NCI-H69 (cell line): Measurements from ENCODE around the gene AGRN.
"Not testable (repeated sequence)": the region's sequence is repeated elsewhere in the genome, so short reads cannot be mapped to it uniquely, and the experiment has no call there.

Experiments
- DNase-seq: peaks from one replicate; lab custom pipeline; 2025; lab: John Stamatoyannopoulos, UW

Gene AGRN

DNA sequence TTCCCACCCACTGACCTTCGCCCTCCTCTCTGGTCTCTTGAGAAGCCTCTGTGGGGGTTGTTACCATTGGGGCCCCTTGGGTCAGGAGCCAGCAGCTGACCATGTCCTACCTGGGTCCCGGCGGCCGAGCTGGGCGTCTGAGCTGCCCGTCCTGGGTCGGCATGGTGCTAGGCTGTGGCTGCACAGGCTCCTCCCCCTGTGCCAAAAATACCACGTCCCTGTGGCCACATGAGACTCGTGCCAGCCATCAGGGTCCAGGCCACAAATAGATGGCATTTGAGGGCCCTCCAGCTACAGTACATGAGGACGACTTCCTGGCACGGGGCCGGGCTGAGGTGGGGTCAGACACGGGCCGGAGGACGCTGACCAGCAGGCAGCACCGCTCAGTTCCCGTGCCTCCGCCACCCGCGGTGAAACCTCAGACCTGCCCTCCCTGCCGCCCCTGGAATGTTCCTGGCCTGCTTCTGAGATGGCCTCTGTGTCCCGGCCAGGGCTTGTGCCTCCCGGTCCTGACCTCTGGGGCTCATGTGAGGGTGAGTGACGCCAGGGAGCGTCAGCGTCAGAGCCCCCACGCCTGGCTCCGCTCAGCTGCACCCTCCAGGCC is 37.9 kb upstream of the AGRN start, which contains the start of gene PERM1:
PERM1 (minus strand) TSS at position 139 of the 604 bp plus-strand sequence. CDS start 1,064 bp downstream, outside the sequence.
- no peak for DNase-seq

DNA sequence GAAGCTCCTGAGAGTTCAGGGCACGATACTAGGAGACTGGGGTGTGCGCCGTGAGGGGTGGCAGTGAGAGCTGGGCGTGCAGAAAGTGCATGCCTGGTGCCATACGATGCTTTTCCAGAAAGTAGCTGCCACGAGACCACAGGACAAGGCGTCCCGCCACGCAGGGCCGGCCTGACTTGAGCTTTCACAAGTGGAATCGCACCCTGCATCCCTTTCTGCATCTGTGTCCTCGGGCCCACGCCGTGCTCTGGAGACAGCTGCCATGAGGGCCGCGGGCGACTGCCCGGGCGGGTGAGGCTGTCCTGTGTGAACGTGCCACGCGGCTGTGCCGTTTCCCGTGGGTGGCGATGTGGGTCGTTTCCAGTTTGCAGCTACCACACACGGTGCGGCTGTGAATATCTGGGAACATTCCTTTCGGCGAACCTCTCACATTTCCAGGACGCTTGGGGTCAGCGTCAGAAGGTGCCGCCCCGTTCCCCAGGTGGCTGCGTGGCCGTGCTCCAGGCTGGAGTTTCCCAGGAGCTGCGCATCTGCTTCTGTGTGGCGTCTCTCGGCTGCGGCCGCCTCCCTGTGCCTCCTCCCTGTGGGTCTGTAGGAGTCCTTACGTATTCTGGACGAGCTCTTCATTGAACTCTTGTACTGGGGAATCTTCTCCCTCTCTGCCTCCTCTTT is 37.0 kb upstream of the AGRN start:
- DNase-seq, result peak; percentile 37

DNA sequence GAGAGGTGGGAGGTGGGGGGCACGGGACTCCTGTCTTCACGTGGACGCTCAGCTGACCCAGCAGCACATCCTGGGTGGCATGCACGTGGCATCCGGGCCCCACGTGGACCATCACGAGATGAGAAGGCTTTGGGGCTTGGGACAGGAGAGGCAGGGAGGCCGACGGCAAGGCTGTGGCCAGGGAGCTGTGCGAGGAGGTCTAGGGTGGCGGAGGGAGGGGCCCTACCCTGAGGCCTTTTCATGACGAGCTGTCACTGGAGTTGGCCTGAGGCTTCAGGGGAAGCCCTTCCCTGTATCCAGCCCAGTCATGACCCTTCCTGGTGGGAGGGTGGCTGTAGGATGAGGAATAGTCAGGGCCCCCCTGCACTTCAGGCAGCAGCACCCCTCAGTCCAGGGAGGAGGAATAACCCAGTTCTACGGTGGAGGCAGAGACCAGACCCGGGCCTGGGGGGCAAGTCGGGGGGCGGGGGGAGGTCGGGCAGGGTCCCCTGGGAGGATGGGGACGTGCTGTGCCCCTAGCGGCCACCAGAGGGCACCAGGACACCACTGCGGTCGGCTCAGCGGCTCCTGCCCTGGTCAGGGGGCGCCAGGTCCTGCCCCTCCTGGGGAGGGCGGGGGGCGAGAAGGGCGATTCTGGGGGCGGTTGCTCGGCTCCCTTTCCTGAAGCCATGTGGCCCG is 36.0 kb upstream of the AGRN start:
- no peak for DNase-seq

DNA sequence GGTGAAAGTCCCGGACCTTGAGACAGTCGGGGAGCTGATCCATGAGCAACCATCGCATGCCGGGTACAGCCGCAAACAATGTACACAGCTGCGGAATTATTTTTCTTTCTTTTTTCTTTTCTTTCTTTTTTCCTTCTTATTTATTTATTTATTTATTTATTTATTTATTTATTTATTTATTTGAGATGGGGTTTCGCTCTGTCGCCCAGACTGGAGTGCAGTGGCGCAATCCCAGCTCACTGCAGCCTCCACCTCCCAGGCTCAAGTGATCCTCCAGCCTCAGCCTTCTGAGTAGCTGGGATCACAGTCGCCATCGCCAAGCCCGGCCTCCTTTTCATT is 35.5 kb upstream of the AGRN start:
- DNase-seq, result no peak

DNA sequence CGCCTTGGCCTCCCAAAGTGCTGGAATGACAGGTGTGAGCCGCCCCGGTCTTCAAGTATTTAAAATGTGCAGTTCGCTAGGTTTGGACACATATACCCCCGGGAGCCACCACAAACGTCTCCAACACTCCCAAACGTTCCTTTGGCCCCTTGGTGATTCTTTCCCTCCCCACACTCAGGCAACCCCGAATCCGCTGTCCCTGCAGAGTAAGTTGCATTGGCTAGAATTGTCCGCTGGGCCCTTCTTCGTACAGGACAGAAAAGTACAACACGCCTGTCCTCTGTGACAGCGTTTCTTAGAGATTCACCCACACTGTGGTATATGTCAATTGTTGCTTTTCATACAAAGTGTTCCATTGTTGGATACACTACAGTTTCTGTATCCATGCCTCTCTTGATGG is 34.8 kb upstream of the AGRN start:
- DNase-seq, result no peak

DNA sequence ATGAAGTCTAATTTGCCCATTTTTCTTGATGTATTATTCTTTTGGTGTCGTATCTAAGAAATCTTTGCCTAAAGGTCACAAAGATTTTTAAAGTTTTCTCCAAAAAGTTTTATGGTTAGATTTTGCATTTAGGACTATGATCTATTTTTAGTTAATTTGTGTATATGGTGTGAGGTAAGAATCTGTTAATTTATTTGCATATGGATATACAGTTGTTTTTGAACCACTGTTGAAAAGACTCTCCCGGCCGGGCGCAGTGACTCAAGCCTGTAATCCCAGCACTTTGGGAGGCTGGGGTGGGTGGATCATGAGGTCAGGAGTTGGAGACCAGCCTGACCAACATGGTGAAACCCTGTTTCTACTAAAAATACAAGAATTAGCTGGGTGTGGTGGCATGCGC is 31.9 kb upstream of the AGRN start:
- DNase-seq, result not testable (repeated sequence)

DNA sequence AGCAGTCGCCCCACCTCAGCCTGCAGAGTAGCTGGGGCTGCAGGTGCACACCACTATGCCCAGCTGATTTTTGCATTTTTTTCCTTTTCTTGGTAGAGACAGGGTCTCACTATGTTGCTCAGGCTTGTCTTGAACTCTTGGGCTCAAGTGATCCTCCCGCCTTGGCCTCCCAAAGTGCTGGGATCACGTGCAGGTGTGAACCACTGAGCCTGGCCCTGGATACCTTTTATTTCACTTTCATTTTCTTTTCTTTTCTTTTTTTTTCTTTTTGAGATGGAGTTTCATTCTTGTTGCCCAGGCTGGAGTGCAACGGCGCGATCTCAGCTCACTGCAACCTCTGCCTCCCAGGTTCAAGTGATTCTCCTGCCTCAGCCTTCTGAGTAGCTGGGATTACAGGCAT is 28.6 kb upstream of the AGRN start:
- not testable (repeated sequence) for DNase-seq

DNA sequence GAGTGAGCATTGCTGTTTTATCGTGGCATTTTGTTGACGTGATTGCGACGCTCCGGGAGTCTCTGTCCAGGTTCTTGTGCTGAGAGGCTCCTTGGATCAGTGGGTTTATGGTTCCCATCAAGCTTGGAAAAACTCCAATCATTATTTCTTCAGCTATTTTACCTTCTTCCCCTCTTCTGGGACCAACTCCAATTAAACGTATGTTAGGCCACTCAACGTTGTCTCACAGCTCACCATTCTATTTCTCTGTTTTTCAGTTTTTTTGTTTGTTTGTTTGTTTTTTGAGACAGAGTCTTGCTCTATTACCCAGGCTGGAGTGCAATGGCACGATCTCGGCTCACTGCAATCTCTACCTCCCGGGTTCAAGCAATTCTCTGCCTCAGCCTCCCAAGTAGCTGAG is 28.0 kb upstream of the AGRN start:
- no peak for DNase-seq

DNA sequence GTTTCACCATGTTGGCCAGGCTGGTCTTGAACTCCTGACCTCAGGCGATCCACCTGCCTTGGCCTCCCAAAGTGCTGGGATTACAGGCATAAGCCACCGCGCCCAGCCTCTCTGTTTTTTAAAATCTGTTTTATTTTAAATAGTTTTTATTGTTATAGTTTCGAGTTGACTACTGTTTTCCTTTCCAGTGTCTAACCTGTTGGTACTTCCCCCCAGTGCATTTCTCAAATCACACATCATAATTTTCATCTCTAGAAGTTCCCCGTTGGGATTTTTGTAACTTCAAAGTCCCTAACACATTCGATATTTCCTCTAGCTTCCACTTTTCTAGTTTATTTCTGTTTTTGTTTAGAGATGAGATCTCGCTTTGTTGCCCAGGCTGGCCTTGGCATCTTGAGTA is 27.6 kb upstream of the AGRN start:
- no peak for DNase-seq

DNA sequence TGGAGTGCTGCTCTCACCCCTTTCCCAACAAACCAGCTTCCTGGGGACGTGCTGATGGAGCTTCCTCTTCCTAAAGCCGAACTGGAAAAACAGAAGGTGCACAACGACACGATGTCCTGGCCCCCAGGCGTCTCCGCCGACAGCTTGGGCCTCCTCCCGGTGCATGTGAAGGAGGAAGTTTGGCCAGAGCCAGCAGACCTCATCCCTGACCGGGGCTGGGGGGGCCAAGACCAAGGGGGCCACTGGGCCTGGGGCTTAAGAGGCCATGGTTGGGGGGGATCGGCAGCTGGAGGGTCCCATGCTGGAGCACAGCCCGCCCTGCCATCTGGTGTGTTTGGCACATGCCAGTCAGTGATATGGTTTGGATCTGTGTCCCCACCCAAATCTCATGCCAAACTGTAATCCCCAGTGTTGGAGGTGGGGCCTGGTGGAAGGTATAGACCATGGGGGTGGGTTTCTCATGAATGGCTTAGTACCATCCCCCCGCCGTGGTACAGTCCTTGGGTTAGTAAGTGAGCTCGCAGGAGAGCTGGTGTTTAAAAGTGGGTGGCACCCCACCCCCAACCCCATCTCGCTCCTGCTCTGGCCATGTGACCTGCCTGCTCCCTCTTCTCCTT is 26.4 kb upstream of the AGRN start:
- no peak for DNase-seq

DNA sequence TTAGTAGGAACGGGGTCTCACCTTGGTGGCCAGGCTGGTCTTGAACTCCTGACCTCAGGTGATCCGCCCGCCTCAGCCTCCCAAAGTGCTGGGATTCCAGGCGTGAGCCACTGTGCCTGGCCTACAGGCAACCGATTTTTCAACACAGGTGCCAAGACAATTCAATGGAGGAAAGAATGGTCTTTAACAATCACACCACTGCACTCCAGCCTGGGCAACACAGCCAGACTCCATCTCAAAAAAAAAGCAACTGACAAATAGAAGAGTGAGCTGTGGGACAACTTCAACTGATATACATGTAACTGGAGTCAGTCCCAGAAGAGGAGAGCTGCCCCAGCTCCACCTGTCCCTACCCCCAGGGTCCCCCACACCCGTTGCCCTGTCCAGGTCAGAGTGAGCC is 25.4 kb upstream of the AGRN start:
- not testable (repeated sequence) for DNase-seq

DNA sequence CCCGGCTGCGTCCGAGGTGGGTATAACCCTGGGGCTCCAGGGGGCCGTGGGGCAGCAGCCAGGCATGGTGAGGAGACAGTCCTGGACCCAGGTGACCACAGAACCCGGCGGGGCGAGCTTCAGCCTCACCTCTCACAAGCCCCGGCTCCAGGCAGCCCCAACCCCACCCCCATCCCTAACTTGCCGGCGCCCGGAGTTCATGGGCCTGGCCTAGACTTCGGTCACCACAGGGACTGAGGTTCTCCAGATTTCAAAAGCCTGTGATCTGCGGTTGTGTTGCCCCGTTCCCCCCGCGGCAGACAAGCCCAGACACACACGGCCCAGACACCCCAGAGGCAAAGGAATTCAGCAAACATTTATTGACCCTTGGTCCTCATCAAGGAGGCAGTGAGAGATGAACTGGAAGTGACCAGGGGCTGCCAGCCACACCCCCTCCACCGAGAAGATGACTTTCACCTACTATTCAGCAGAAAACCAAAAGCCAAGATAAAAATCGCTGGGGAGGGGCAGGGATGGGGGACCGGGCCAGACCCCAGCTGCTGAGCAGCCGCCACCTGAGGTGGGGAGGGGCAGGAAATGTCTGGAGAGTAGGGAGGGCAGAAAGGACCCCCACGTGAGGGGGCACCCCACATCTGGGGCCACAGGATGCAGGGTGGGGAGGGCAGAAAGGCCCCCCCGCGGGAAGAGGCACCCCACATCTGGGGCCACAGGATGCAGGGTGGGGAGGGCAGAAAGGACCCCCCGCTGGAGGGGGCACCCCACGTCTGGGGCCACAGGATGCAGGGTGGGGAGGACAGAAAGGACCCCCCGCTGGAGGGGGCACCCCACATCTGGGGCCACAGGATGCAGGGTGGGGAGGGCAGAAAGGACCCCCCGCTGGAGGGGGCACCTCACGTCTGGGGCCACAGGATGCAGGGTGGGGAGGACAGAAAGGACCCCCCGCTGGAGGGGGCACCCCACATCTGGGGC is 24.0 kb upstream of the AGRN start:
- DNase-seq, result no peak

DNA sequence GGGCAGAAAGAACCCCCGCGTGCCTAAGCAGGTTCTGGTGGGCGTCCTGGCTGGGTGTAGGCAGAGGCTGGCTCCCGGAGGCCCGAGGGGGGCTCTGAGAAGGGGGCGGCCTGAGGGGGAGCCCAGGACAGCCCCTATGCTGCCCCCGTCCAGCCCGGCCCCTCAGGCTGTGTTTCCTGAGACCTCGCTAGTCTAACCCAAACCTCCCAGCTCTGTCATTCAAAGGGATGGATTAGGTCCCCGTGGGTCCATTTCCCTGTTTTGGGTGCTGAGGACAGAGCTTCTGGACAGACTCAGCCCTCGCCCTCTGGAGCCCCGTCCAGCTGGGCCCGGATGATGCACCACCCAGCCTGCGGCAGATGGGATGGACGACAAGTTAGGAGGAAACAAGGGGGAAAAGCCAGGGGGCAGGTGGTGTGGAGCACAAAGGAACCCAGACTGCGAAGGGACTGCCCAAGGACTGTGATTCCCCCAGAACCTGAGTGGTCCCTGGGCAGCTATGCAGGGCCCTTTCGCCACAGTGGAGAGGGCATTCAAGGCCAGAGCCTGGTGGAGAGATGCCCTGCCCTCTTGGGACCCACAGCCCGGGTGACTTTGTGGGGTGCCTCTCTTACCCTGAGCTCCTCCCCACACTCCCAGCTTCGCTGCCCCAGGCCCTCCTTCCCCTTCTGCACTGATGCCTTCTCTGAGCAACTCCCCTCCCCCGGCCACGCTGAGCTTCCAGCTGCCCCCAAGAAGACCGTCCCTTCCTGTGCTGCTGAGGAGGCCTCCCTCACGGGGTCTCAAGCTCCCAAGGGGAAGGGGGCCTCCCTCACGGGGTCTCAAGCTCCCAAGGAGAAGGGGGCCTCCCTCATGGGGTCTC is 22.8 kb upstream of the AGRN start:
- DNase-seq, result no peak

DNA sequence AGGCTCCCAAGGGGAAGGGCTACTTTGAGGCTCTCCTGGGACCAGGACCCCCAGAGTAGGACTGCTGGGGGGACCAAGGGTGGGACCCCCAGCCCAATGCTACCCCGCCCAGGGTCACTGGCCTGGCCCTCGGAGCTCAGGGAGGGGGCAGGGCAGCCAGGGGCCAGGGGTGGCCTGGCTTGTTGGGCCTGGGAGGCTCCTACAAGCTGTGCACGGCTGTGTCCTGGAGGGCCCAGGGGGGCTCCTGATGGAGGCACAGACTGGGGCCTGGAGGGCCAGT is 22.3 kb upstream of the AGRN start:
- DNase-seq, result no peak

DNA sequence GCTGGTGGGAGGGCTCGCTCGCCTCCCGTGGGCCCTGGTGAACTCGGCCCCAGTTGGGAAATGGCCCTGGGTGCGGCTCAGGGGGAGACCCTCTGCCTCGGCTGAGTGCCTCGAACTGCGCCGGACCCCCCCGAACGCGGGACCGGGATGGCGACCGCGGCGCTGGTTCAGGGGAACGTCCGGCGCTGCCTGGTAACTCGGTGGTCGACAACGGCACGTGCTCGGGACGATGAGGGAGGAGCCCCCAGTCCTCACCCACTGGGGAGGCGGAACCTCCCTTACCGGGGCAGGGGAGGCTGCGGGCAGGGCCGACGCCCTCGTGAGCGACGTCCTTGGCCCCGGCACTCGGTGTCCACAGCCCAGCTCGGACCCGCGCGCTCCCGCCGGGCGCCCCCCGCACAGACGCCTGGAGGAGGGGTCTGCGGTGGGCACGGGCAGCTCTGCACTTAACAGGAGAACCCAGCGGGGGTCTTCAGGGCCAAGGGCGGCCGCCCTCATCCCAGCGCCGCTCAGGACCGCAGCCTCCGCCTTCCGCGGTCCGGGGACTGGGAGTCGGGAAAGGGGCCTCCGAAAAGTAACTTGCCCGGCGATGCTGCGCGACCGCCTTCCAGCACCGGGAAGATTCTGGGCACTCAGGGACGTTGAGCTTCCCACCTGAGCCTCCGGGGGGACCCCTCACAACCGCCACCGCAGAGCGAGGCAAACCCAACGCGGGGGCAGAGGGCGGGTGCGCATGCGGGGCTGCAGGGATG is 21.8 kb upstream of the AGRN start:
- DNase-seq, result no peak

DNA sequence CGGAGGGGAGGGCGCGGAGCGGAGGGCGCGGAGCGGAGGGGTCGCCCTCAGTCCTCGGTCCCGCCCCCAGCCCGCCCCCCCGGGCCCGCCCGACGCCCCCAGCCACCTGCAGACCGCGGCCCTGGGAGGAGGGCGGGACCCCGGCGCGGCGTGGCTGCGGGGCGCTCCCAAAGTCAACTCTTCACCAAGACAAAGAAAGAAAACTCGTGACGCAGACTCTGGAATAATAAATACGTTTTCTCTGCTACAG is 21.2 kb upstream of the AGRN start:
- DNase-seq, result no peak

DNA sequence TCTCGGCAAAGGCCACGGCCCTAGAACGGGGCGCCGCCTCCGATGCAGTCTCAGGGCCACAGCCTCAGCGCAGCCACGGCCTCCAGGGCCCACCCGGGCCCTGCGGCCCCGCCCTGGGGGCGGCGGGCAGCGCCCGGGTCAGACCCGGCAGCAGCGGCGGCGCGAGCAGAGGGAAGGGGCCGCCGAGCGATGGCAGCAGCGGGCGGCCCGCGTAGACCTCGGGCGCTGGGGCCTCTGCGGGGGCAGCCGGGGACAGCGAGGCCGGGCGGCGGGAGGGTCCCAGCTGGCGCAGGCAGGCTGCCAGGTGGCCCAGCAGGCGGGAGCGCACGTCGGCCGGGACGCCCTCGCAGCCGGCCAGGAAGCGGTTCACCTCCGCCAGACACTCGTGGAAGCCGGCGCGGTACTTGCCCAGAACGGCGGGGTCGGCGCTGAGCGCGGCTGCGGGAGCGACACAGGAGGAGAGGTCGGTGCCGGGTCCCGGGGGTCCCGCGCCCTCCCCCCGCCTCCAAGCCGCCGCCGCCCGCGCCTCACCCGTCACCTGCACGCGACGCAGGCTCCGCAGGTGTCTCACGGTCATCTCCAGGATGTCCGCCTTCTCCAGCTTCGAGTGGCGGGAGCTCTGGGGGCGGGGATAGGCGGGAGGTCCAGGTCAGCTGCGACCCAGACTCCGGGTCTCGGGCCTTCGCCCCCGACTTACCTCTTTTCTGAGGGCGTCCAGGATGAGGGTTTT is 20.8 kb upstream of the AGRN start:
- DNase-seq, result peak; percentile 53

DNA sequence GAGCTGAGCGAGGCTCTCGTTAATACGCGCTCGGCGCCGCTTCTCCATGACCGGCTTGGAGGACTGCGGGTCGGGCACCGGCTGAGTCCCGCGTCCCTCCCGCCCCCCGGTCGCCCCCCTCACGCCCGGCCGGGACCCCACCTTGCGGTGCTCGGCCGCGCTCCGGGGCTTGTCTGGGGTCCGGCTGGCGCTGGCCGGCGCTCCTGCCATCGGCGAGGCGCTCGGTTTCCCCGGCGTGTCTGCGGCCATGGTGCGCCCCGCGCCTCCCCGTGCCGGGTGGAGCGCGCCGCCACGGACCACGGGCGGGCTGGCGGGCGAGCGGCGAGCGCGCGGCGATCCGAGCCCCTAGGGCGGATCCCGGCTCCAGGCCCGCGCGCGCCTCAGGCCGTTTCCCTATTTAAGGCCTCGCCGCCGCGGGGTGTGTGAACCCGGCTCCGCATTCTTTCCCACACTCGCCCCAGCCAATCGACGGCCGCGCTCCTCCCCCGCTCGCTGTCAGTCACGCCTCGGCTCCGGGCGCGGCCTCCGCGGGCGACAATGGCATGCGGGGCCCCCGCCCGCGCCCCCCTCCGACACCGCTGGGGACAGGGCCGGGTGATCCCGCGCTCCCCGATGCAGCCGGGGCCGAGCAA is 20.1 kb upstream of the AGRN start, which contains the start of gene HES4:
HES4 (minus strand) TSS at position 373 of the 632 bp plus-strand sequence; CDS start at position 249, 124 bp downstream.
- peak; percentile 86 for DNase-seq

DNA sequence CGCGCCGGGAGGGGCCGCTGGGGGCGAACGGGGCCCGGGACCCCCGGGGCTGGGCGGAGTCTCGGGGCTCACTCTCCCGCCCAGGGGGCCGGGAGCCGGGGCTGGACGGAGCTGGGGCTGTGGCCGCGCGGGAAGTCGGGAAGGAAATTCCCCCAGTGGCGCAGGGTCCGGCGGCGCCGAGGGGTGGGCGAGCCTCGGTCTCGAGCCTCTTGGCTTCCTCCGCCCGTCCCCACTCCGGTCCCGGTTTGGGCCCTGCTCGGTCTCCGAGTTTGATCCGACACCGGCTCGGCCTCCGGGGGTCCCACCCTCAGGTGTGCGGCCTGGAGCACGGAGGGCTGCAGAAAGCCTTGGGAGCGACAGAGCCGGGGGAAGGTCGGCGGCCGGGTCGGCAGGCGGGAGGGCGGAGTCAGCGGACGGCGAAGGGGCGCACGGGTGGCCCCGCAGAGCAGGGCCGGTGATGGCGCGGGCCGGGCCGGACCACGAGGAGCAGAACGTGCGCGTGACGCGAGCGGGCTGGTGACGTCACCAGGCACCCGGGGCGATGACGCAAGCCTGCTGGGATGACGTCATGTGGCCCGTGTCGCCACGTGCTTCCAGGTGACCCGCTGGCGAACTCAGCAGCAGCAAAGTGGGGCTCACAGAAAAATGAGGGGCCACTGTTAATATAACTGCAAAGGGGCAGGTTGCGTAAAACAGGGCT is 19.4 kb upstream of the AGRN start:
- DNase-seq, result peak; percentile 60
